Tibial nerve (tissue), 4 donors: ENCODE data around the gene DEPDC1B. TPM values are rescaled to one million over a fixed set of nuclear protein-coding genes. Genes with fewer than 3 reads are reported as not detected.
A peak's percentile ranks its signal among the peaks of the same experiment; 100 is the strongest.

Experiments
- DNase-seq, 2 donors: peaks; one replicate each; pipeline ENCODE4 v3.0.0-alpha.2; 2019; ENCODE audit warnings: low spot score in 2 of 2
- H3K27ac ChIP-seq, 4 donors: fragments of 200-600 bp; sonication (generic) in 3 of 4; one replicate each; pipeline ENCODE4 v1.5.1; 2017 to 2019; ENCODE audit warnings: mild to moderate bottlenecking in 1 of 4
- H3K27me3 ChIP-seq, 2 donors: fragments of 200-600 bp; sonication (generic) in 1 of 2; one replicate each; pipeline versions ENCODE4 v1.5.1 to v1.6.0; 2017 to 2019
- H3K36me3 ChIP-seq, 3 donors: fragments of 200-600 bp; sonication (generic); one replicate each; pipeline ENCODE4 v1.5.1; 2018 to 2019
- H3K4me1 ChIP-seq, 4 donors: fragments of 200-600 bp; sonication (generic) in 3 of 4; one replicate each; pipeline ENCODE4 v1.5.1; 2017 to 2019
- H3K4me3 ChIP-seq, 4 donors: fragments of 200-600 bp; sonication (generic) in 3 of 4; one replicate each; pipeline ENCODE4 v1.5.1; 2017 to 2019; ENCODE audit warnings: mild to moderate bottlenecking in 1 of 4, moderate library complexity in 1 of 4
- H3K9me3 ChIP-seq, 4 donors: fragments of 200-600 bp; sonication (generic) in 3 of 4; one replicate each; pipeline ENCODE4 v1.5.1; 2017 to 2019
- CTCF ChIP-seq, 5 experiments: fragments of 200-600 bp in 3 of 5; fragments of 450-650 bp in 2 of 5; sonication (generic) in 3 of 5; IDR thresholded peaks; one replicate each; pipeline ENCODE4 v1.5.1; 2016 to 2019; ENCODE audit warnings: antibody characterized with exemption in 5 of 5, mild to moderate bottlenecking in 3 of 5, moderate library complexity in 2 of 5
- EP300 ChIP-seq, 2 donors: sonication (generic); formaldehyde crosslinking; IDR thresholded peaks; one replicate each; pipeline ENCODE4 v1.6.1; 2017; ENCODE audit warnings: antibody characterized with exemption in 2 of 2, mild to moderate bottlenecking in 1 of 2
- POLR2A ChIP-seq, 2 donors: fragments of 450-650 bp; IDR thresholded peaks; one replicate each; pipeline ENCODE4 v1.6.1; 2017; ENCODE audit warnings: antibody characterized with exemption in 2 of 2, mild to moderate bottlenecking in 2 of 2, moderate library complexity in 2 of 2
- WGBS, 2 donors: methylation state at CpG; one replicate each; pipeline ENCODE4 v1.1.5; 2018; 5-methylcytosine and 5-hydroxymethylcytosine counted together
- total RNA-seq, 4 donors: library from RNA; depleted of rRNA; stranded (reverse); fragments of >200 nt; gene quantifications; one replicate each; pipeline ENCODE4 v1.1.0, GENCODE V29; 2016

DEPDC1B gene
- total RNA-seq, 4 donors from 2014 or later = 2.2 to 5.7 (median 4.4) TPM

- TF ChIP-seq POLR2A (IDR thresholded peaks at IDR 0.05) = no peak
- TF ChIP-seq EP300 (IDR thresholded peaks at IDR 0.05) = no peak
- no peak for TF ChIP-seq CTCF (IDR thresholded peaks at IDR 0.05)
- Histone ChIP-seq H3K9me3 (no peaks in the 10 kb centered on the region), H3K4me1 (peaks cover 0 to 8% (median 3%) of the 10 kb centered on the region in 4 donors), H3K36me3 (no peaks in the 10 kb centered on the region), H3K27ac (no peak overlapping the region), H3K27me3 (no peaks in the 10 kb centered on the region), H3K4me3 (no peak overlapping the region)
- no peak for DNase-seq
Measured at GRCh38 chr5:60705144-60705543, 5.2 kb upstream of the DEPDC1B start.

DNA sequence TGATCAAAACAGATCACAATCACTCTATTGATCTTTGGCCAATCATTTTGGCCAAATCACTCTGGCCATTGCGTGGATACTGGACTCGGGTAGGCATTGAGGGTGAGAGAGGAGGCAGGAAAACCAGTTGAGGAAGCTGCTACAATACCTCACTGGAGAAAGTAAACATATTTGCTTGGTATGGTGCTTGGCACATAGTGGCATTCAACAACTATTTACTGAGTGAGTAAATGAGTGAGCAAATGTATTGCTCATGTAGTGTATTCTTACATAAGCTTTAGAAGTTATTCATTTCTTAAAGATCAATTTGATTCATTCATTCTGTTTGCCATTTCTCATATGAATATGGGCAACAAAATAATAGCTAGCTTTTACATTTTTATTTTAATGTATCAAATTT, 4.0 kb upstream of the DEPDC1B start:
- DNase-seq = no peak
- TF ChIP-seq EP300 (IDR thresholded peaks at IDR 0.05) = no peak
- TF ChIP-seq POLR2A (IDR thresholded peaks at IDR 0.05) = no peak
- H3K27me3 ChIP-seq = no peaks in the 10 kb centered on the region
- H3K4me3 ChIP-seq = no peak overlapping the region
- WGBS, 2 donors = 93% methylated on average over 2 of the region's 2 CpGs
- no peaks in the 10 kb centered on the region for H3K36me3 ChIP-seq
- H3K4me1 ChIP-seq = peaks cover 0 to 13% (median 4%) of the 10 kb centered on the region in 4 donors
- H3K27ac ChIP-seq = no peak overlapping the region
- no peaks in the 10 kb centered on the region for H3K9me3 ChIP-seq

GRCh38 chr5:60701321-60701968, 1.5 kb upstream of the DEPDC1B start:
- Histone ChIP-seq H3K36me3 (no peaks in the 10 kb centered on the region), H3K4me1 (peaks cover 0 to 15% (median 4%) of the 10 kb centered on the region in 4 donors), H3K4me3 (no peak overlapping the region), H3K9me3 (no peaks in the 10 kb centered on the region), H3K27ac (no peak overlapping the region), H3K27me3 (no peaks in the 10 kb centered on the region)
- peak in 1 of 2 donors; percentile 8 for DNase-seq
- TF ChIP-seq CTCF (IDR thresholded peaks at IDR 0.05) = no peak
- TF ChIP-seq POLR2A (IDR thresholded peaks at IDR 0.05) = no peak
- no peak for TF ChIP-seq EP300 (IDR thresholded peaks at IDR 0.05)
- WGBS, 2 donors = 42 to 47% methylated on average over 8 of the region's 8 CpGs

GRCh38 chr5:60700416-60700757, 421 bp upstream of the DEPDC1B start:
- 0% methylated on average over 16 of the region's 16 CpGs for WGBS, 2 donors
- Histone ChIP-seq H3K9me3 (no peaks in the 10 kb centered on the region), H3K27me3 (no peaks in the 10 kb centered on the region), H3K4me3 (peak overlapping the region; percentile 49 to 83 (median 73)), H3K27ac (peak overlapping the region; percentile 56 to 92 (median 80)), H3K36me3 (no peaks in the 10 kb centered on the region), H3K4me1 (peaks cover 0 to 15% (median 4%) of the 10 kb centered on the region in 4 donors)
- TF ChIP-seq CTCF (IDR thresholded peaks at IDR 0.05) = no peak
- no peak for TF ChIP-seq EP300 (IDR thresholded peaks at IDR 0.05)
- TF ChIP-seq POLR2A (IDR thresholded peaks at IDR 0.05) = no peak
- DNase-seq = peak in 1 of 2 donors; percentile 7

DNA sequence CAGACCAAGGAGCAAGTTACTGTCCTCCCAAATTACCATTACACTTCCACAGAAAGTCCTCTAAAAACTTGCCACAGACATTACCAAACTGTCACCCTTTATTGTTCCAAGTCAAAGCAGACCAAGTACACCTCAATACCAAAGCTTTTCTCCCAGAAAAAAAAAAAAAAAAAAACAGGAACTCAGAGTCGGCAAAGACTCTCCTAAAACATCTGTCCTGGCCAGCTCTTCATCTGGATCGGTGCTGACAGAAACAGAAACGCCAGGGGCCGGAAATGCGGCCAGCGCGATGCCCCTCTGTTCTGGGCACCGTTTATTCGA, 718 bp downstream of the DEPDC1B start:
- no peaks in the 10 kb centered on the region for H3K27me3 ChIP-seq
- TF ChIP-seq CTCF (IDR thresholded peaks at IDR 0.05) (no peak), EP300 (IDR thresholded peaks at IDR 0.05) (no peak), POLR2A (IDR thresholded peaks at IDR 0.05) (no peak)
- no peak for DNase-seq
- no peaks in the 10 kb centered on the region for H3K36me3 ChIP-seq
- H3K9me3 ChIP-seq = no peaks in the 10 kb centered on the region
- peaks cover 0 to 15% (median 4%) of the 10 kb centered on the region in 4 donors for H3K4me1 ChIP-seq
- peak overlapping the region in 3 of 4 donors; percentile 77 to 92 (median 84) for H3K27ac ChIP-seq
- peak overlapping the region; percentile 49 to 83 (median 73) for H3K4me3 ChIP-seq
- 1 to 3% methylated on average over 9 of the region's 9 CpGs for WGBS, 2 donors
